ENCODE data around the gene KLHDC1. TPM values are rescaled to one million over a fixed set of nuclear protein-coding genes. Genes with fewer than 3 reads are reported as not detected.
"Not testable (repeated sequence)": the region's sequence is repeated elsewhere in the genome, so short reads cannot be mapped to it uniquely, and the experiment has no call there.

KLHDC1 gene
- total and polyA plus RNA-seq, 3 donors from 2014 or later = 5.1 to 10.9 (median 7.6) TPM

DNA sequence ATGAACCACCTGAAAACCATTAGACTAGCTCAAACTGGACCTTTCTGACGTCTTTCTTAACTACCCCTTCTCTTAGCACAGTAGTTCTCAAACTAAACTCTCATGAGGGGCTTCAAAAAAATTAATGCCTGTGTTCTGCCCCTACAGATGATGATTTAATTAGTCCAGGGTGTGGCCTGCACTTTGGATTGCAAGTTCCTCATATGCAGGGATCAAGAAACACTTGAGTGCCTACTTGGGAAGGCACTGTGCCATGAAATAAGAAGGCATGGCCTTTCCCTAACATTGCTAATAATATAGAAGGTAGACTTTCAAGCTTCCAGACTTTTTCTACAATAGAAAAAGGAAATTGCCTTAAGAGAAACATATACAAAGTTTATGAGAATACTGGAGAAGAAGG is 52.3 kb downstream of the KLHDC1 start:
- DNase-seq = no peak
- H3K9me3 ChIP-seq = no peaks in the 10 kb centered on the region
- no peaks in the 10 kb centered on the region for H3K4me1 ChIP-seq
- 84 to 87% methylated on average over 1 of the region's 1 CpG for WGBS, 2 donors
- H3K27me3 ChIP-seq = no peaks in the 10 kb centered on the region
- no peaks in the 10 kb centered on the region for H3K36me3 ChIP-seq (ENCODE audit: low read depth, missing control alignments)
- intact Hi-C loops (cut with DNase I; ENCODE audit: low total_unique reads) = no loop called here
- H3K4me3 ChIP-seq = no peak overlapping the region
- H3K27ac ChIP-seq = no peak overlapping the region
- TF ChIP-seq, protein P1, sequence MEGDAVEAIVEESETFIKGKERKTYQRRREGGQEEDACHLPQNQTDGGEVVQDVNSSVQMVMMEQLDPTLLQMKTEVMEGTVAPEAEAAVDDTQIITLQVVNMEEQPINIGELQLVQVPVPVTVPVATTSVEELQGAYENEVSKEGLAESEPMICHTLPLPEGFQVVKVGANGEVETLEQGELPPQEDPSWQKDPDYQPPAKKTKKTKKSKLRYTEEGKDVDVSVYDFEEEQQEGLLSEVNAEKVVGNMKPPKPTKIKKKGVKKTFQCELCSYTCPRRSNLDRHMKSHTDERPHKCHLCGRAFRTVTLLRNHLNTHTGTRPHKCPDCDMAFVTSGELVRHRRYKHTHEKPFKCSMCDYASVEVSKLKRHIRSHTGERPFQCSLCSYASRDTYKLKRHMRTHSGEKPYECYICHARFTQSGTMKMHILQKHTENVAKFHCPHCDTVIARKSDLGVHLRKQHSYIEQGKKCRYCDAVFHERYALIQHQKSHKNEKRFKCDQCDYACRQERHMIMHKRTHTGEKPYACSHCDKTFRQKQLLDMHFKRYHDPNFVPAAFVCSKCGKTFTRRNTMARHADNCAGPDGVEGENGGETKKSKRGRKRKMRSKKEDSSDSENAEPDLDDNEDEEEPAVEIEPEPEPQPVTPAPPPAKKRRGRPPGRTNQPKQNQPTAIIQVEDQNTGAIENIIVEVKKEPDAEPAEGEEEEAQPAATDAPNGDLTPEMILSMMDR (IDR thresholded peaks at IDR 0.05) = no peak
- TF ChIP-seq POLR2A (IDR thresholded peaks at IDR 0.05) = no peak

DNA sequence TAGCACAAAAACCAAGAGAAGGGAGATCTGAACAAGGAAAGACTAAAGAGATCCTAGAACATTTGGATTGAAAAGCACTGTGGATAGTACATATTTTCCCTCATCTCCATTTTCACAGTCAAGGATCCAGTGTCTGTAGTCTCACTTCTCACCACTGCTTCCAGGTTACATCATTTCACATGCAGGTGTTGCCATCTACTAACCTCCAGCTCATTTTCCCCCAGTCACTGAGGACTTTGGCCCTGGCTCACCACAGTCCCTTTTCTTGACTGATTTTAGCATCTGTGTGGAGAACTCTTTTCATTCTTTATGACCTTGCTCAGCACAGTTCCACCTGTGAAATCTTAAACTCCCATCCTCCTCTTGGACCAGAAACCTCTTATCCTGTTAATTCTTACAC is 53.6 kb downstream of the KLHDC1 start:
- not testable (repeated sequence) for H3K9me3 ChIP-seq; H3K36me3 ChIP-seq (ENCODE audit: low read depth, missing control alignments)

DNA sequence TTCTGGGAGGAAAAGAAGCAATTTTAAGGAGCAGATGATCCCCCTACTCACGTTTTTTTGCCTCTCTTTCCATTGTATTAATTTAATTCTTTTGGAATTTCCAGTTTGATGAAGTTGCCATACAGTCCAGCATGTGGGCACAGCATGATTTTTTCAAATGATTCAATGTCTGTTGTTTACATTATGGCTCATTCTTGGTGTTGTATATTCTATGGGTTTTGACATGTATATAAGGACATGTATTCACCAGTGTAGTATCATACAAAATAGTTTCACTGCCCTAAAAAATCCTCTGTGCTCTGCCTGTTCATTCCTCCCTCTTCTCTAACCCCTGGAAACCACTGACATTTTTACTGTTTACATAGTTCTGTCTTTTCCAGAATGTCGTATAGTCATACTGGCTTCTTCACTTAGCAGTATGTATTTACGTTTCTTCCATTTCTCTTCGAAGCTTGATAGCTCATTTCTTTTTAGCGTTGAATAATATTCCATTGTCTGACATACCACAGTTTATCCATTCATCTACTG is 61.7 kb downstream of the KLHDC1 start:
- Histone ChIP-seq H3K4me3 (no peak overlapping the region), H3K4me1 (no peaks in the 10 kb centered on the region), H3K9me3 (no peaks in the 10 kb centered on the region), H3K27ac (no peak overlapping the region), H3K27me3 (no peaks in the 10 kb centered on the region), H3K36me3 (ENCODE audit: low read depth, missing control alignments) (no peaks in the 10 kb centered on the region)
- 79 to 81% methylated on average over 5 of the region's 5 CpGs for WGBS, 2 donors
- TF ChIP-seq, protein P1 (IDR thresholded peaks at IDR 0.05) = no peak
- no peak for TF ChIP-seq POLR2A (IDR thresholded peaks at IDR 0.05)
- intact Hi-C loops (cut with DNase I; ENCODE audit: low total_unique reads) = no loop called here
- no peak for DNase-seq

More for the DNA sequence above, 53.6 kb downstream of the KLHDC1 start:
- intact Hi-C loops (cut with DNase I; ENCODE audit: low total_unique reads); DNase-seq; H3K27ac ChIP-seq; H3K27me3 ChIP-seq; H3K4me1 ChIP-seq; H3K4me3 ChIP-seq: not testable (repeated sequence)

DNA sequence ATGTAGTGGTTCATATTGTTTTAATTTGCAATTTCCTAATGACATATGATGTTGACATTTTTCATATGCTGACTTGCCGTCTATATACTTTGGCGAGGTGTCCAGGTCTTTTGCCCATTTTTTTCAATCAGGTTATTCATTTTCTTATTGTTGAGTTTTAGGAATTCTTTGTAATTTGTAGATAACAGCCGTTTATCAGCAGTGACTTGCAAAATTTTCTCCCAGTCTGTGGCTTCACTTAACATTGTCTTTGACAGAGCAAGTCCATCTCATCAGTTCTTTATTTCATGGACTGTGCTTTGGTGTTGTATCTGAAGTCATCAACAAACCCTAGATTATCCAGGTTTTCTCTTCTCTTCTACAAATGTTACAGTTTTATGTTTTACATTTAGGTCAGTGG is 62.5 kb downstream of the KLHDC1 start:
- Histone ChIP-seq H3K27ac (no peak overlapping the region), H3K4me1 (no peaks in the 10 kb centered on the region), H3K9me3 (no peaks in the 10 kb centered on the region), H3K36me3 (ENCODE audit: low read depth, missing control alignments) (no peaks in the 10 kb centered on the region), H3K4me3 (no peak overlapping the region), H3K27me3 (no peaks in the 10 kb centered on the region)
- TF ChIP-seq, protein P1 (IDR thresholded peaks at IDR 0.05) = no peak
- TF ChIP-seq POLR2A (IDR thresholded peaks at IDR 0.05) = no peak
- 68 to 72% methylated on average over 3 of the region's 3 CpGs for WGBS, 2 donors
- DNase-seq = no peak
- intact Hi-C loops (cut with DNase I; ENCODE audit: low total_unique reads) = no loop called here

DNA sequence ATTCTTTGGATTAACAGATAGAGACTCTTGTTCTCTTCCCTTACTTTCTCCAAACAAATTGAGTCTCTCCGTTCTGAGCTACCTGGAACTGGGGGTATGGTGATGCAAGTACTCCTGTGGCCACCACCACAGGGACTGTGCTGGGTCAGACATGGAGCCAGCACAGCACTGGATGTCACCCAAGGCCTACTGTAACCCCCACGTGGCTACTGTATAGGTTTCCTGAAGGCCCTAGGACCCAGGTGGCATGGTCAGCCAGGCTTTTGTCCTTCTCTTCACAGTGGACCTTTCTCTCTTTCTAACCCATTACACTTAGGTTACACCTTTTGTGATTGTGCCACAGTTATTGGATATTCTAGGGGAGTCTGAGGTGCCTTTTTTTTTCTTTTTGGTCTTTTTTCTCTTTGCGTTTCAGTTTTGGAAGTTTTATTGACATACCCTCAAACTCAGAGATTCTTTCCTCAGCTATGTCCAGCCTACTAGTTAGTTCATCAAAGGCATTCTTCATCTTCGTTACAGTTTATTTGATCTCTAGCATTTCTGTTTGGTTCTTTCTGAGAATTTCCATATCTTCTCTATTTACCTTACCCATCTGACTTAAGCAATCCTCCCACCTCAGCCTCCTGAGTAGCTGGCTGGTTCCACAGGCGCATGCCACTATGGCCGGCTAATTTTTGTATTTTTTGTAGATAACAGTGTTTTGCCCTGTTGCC is 69.1 kb downstream of the KLHDC1 start:
- TF ChIP-seq, protein P1 (IDR thresholded peaks at IDR 0.05) = no peak
- no peak for TF ChIP-seq POLR2A (IDR thresholded peaks at IDR 0.05)
- Histone ChIP-seq H3K4me3 (no peak overlapping the region), H3K27ac (no peak overlapping the region), H3K36me3 (ENCODE audit: low read depth, missing control alignments) (no peaks in the 10 kb centered on the region), H3K9me3 (no peaks in the 10 kb centered on the region), H3K4me1 (peaks cover 5% of the 10 kb centered on the region), H3K27me3 (no peaks in the 10 kb centered on the region)
- DNase-seq = no peak
- intact Hi-C loops (cut with DNase I; ENCODE audit: low total_unique reads) = no loop called here
- WGBS, 2 donors = 85% methylated on average over 6 of the region's 6 CpGs

All from testis (tissue), 3 donors.